Activated CD8-positive, alpha-beta memory T cell treated with anti-CD3 and anti-CD28 coated beads for 36 hours (primary cell): ENCODE data around the gene ABCD1. TPM values are rescaled to one million over a fixed set of nuclear protein-coding genes. Genes with fewer than 3 reads are reported as not detected.

Experiments
- CTCF ChIA-PET: fragments of 350-600 bp; sonication (Branson Sonifier 250); formaldehyde crosslinking; loops from one replicate; lab custom pipeline; 2021; ENCODE audit warnings: antibody characterized with exemption; lab: Charles Lee
- POLR2A ChIA-PET: fragments of 350-600 bp; sonication (Branson Sonifier 250); formaldehyde crosslinking; loops from one replicate; lab custom pipeline; 2021; ENCODE audit warnings: antibody characterized with exemption; lab: Charles Lee
- total RNA-seq, 2 experiments: library from RNA; stranded (reverse); gene quantifications; one replicate each; pipeline ENCODE4 v1.2.3, GENCODE V29; 2021

ABCD1 gene
- total RNA-seq, 2 experiments from 2014 or later: 3.5 to 4.4 TPM

DNA sequence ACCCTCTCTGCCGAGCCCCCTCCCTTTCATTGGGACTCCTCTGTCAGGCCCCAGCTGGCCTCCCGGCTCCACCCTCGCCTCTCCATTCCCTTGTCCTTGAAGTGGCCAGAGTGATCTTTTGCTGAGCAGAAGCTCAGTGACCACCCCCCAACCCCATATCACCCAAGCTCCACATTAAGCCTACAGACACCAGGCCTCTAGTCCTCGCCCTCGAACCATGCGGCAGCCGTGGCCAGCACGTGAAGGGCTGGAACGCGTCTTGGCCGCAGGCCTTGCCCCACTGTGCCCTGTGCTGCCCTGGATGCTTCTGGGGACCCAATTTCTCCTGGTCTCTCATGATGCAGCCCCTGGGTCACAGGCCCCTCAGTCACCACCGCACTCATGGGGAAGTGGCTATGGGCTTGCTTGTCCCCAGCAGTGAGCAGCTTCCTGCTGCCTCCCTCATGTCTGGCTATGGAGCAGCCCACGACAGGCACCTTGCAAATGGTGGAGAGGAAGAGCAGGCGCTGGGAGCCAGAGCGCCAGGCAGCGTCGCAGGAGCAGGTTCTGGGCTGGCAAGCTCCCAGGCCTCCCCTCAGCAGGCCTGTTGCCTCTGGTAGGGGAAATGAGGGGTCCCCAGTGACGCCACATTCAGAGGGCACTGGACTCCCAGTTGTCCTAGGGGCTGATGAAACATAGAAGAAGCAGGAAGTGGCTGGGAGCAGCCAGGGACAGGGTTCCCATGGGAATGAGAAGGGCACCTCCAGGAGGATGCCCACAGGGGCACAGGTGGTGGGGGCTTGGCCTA lies 55.4 kb downstream of the ABCD1 start:
- POLR2A ChIA-PET: no interaction called here

DNA sequence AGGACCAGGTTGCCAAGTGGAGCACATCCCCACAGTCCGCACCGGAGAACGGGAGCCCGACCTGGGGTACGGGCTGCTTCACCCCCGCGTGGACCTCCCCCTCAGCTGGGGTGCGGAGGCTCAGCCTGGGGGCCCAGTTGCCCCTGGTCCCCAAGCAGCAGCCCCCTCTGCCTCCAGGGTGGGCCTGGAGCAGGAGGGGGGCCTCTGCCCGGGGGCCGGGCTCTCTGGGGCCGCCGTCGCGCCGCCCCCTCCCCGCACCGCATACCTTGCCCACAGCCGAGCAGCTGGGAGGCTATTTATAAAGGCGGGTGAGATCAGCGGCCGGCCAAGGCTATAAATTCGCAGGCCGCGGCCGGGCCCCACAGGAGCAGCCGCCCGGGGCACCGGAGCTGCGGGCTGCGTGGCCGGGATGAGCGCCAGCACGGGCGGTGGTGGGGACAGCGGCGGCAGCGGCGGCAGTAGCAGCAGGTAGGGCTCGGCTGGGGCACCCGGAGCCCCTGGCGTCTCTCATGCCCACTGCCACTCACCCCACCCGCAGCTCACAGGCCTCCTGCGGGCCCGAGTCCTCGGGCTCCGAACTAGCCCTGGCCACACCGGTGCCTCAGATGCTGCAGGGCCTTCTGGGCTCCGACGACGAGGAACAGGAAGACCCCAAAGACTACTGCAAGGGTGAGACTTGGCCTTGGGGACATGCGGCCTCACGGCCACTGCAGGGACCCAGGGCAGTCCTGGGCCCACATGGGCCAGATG lies 56.2 kb downstream of the ABCD1 start, which contains the start of gene SRPK3:
Gene SRPK3 (plus strand): TSS at position 364 of the 750 bp plus-strand sequence. CDS start 46 bp downstream, at position 410.
- ChIA-PET CTCF (no interaction called here), POLR2A (no interaction called here)

More for the DNA sequence above, 55.4 kb downstream of the ABCD1 start:
- CTCF ChIA-PET: no interaction called here

DNA sequence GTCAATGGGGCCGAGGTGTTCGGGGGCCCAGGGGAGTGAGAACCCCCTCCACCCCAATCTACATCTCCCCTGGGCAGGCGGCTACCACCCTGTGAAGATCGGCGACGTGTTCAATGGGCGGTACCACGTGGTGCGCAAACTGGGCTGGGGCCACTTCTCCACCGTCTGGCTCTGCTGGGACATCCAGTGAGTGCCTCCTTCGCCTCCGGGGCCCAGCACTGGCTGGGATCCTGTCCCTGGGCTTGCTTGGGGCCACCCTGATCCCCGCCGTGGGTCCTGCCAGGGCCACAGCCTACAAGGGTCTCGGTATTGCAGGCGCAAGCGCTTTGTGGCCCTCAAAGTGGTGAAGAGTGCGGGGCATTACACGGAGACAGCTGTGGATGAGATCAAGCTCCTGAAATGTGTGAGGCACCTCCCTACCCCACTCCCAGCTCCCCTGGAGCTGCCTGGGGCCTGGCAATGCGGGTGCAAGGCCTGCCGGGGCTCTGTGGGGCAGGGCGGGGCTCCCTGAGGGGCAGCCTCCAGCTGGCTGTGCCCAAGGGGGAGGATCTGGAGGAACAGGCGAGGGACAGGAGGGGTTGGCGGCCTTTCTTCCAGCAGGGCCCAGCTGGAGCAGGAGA lies 56.9 kb downstream of the ABCD1 start:
- POLR2A ChIA-PET: no interaction called here
- CTCF ChIA-PET: no interaction called here

DNA sequence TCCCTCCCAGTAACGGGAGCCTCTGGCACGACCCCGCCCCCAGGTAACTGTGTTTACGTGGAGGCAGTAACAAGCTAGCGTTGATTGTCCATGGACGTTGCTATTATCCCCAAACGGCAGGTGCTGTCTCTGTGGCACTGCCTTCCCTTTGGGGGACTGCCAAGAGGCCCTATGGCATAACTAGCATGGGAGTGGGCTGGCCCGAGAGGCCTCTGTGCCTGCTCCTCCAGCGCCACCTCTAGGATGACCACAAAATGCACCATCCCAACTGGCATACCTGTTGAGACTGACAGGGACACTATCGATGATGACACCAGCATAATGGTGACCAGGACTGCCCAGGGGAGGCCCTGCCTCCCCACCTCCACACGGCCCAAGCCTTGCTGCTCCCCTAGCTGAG lies 57.7 kb downstream of the ABCD1 start:
- CTCF ChIA-PET: no interaction called here
- POLR2A ChIA-PET: no interaction called here

DNA sequence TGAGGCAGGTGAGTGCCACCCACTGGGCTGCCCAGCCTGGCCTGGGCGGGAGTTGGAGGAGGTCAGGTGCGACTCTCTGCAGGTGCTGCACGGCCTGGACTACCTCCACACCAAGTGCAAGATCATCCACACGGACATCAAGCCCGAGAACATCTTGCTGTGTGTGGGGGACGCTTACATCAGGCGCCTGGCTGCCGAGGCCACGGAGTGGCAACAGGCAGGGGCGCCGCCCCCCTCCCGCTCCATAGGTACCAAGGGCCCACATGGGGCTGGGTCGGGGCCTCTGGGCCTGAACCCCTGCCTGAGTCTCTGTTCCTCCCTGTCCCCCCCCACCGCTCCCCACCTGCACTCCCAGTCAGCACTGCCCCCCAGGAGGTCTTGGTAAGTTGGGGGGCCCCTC lies 58.2 kb downstream of the ABCD1 start:
- POLR2A ChIA-PET: no interaction called here
- CTCF ChIA-PET: no interaction called here

DNA sequence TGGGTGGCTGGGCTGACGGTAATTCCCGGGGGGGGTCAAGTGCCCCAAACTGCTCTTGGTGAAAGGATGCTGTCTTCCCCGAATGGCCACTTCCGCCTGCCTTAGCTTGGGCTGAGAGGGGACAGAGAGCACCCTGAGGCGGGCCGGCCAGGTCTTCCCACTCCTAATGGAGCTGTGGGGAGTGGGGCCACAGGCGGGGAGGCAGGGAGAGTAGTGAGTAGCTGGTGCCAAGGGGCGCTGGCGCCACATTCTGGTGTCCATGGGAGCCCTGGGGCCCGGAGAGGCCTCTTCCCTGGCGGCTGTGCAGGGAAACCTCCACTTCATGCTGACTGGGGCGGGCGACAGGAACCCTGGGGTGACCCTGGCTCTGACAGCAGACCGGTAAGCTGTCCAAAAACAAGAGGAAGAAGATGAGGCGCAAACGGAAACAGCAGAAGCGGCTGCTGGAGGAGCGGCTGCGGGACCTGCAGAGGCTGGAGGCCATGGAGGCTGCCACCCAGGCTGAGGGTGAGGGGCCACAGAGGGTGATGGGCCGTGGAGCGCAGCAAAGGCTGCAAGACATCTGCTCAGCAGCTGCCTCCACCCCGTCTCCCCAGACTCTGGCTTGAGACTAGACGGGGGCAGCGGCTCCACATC lies 58.8 kb downstream of the ABCD1 start:
- ChIA-PET CTCF (no interaction called here), POLR2A (no interaction called here)

DNA sequence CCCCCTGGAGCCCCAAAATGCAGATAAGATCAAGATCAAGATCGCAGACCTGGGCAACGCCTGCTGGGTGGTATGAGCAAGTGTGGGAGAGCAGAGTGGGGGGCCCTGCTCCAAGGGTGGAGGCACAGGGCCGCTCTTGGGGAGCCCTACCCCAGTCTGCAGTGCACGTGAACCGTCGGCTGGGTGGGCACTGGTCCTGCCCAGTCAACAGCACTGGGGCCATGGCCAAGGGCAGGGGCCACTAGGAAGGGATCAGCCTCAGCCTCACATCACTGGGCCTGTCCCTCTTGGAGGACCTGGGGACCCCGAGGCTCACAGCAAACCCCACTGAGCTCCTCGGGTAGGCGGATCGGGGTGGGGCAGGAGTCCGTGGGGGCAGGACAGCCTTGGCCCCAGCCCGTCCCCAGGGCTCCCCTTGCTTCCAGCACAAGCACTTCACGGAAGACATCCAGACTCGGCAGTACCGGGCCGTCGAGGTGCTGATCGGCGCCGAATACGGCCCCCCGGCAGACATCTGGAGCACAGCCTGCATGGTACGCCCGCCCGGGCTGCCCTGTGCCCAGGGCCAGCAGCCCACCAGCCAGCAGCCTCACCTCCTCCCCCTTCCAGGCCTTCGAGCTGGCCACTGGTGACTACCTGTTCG lies 59.8 kb downstream of the ABCD1 start:
- CTCF ChIA-PET: no interaction called here

DNA sequence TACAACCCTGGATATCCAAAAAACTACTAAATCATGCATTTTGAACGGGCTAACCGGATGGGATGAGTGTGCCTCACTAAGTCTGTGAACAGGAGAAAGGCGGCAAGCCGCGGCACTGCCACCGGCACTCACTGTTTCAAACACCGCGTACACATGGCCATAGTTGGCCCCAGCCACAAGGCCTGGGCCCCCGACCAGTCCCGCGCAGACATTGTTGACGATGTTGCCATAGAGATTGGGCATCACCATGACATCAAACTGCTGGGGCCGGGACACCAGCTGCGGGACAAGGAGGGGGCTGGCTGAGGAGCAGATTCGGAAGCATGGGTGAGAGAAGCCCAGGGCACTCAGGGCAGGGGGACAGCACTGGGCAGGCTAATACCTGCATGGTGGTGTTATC lies 62.0 kb downstream of the ABCD1 start:
- ChIA-PET CTCF (no interaction called here), POLR2A (no interaction called here)

More for the DNA sequence above, 59.8 kb downstream of the ABCD1 start:
- POLR2A ChIA-PET: no interaction called here

DNA sequence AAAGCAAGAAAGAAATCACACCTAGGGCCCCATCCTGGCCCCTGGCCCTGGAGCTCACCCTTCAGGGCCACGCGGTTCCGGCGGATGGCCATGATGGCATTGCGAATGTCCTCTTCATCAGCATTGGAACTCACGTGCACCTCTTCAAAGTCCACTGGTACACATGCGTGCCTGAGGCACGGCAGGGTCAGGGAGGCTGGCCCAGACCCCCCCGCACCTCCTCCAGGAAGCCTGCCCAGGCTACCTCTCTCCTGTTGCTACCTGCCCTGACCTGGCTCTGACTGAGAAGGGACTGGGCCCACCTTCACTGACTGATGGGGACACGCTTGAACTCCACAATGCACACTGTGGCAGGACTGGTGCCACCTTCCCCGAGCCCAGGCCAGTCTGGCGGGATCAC lies 65.0 kb downstream of the ABCD1 start:
- ChIA-PET POLR2A (no interaction called here), CTCF (no interaction called here)

DNA sequence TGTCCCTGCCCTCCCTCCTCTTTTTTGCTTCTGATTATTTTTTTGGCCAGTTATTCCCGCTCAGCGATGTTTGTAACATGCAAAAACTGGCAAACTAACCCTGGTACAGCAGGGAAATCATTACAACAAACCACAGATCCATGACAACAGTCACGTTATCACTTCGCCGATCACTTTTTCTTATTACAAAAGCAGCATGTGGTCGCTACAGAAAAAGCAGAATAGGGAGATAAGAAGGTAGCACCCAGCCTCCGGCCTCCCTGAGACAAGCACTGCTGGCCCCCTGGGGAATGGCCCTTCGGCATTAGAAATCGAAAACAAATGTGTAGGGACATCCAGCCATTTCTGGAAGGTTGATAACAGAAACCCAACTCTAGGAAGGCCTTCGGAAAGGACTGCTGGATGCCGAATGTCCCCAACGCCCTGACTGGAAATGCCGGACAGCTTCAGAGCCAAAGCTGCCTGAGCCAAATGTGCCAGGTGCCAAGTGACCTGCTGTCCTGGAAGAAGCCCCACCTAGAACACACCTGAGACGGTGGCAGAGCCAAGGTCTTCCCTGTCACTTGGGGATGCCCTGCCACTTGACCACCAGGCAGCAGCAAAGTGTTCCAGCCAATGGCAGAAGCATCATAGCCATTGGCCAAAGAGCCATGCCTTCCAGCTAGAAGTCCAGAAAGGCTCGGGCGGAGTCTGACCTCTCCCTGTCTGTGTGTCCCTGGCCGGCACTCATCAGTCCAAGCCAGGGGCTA lies 66.6 kb downstream of the ABCD1 start:
- ChIA-PET POLR2A (no interaction called here), CTCF (interaction anchor here (0.5 kb wide), 1 partner anchor 33 kb away, joined by 4 read pairs; no protein-coding TSS in a partner anchor)

DNA sequence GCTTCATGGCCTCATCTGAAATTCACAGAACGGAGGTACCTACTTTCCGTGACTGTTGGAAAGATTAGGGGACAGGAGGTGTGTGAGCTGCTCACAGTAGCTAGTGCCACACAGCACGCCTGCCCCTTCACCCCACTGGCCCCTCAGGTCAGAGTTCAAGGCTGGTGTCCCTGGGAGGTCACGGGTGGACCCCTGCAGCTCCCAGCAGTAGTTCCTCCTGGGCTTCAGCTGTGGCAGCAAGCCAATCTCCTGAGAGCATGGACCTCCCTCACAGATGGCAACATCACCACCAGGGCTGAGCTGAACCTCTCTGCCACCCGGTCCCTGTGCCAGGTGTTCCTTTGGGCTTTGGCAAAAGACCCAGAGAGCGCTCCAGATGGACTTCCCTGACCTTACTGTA lies 67.7 kb downstream of the ABCD1 start:
- POLR2A ChIA-PET: no interaction called here
- CTCF ChIA-PET: no interaction called here

DNA sequence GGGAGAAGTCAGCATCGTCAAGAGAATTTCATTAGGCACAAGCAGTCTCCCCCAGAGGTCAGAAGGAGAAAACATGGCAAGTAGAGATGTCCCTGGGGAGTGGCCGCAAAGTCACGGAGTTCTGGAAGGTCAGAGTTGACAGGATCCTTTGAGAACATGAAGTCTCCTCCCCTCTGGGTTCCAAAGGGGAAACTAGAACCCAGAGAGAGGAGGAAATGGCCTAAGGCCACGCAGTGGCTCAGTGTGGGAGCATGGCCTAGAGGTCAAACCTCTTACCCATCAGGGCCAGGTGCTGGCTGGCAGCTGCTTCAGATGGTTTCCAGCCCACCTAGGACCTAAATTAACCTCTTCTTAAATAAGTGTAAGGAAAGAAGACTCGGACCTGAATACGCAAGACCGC lies 68.6 kb downstream of the ABCD1 start:
- ChIA-PET POLR2A (no interaction called here), CTCF (interaction anchor here (0.6 kb wide), 1 partner anchor 322 kb away, joined by 3 read pairs; no protein-coding TSS in a partner anchor)

Other genes starting within 250 kb of the ABCD1 start
- gene BGN, start 229.9 kb upstream of the ABCD1 start, total RNA-seq: not detected
- not detected for gene ATP2B3, start 207.2 kb upstream of the ABCD1 start, total RNA-seq
- gene CCNQ, start 125.7 kb upstream of the ABCD1 start, total RNA-seq: 10 to 100 TPM; 28.0 to 31.7 TPM
- gene DUSP9, start 77.7 kb upstream of the ABCD1 start, total RNA-seq: under 1 TPM; 0.11 to 0.15 TPM
- gene PNCK, start 51.0 kb upstream of the ABCD1 start, total RNA-seq: not detected
- gene SLC6A8, start 36.9 kb upstream of the ABCD1 start, total RNA-seq: under 1 TPM; 0.63 to 0.80 TPM
- 100 to 1,000 TPM; 145 to 150 TPM for gene BCAP31, start 469 bp upstream of the ABCD1 start, total RNA-seq
- gene PLXNB3, start 39.4 kb downstream of the ABCD1 start, total RNA-seq: under 1 TPM; 0.48 to 0.63 TPM
- not detected for gene SRPK3, start 56.2 kb downstream of the ABCD1 start, total RNA-seq
- 10 to 100 TPM; 52.7 to 55.6 TPM for gene IDH3G, start 69.5 kb downstream of the ABCD1 start, total RNA-seq
- gene SSR4, start 69.8 kb downstream of the ABCD1 start, total RNA-seq: 100 to 1,000 TPM; 155 to 163 TPM
- gene PDZD4, start 105.7 kb downstream of the ABCD1 start, total RNA-seq: under 1 TPM; 0.94 to 0.99 TPM
- under 1 TPM; 0.19 to 0.31 TPM for gene L1CAM, start 161.3 kb downstream of the ABCD1 start, total RNA-seq
- gene AVPR2, start 179.8 kb downstream of the ABCD1 start, total RNA-seq: not detected
- gene ARHGAP4, start 201.4 kb downstream of the ABCD1 start, total RNA-seq: 100 to 1,000 TPM; 112 to 113 TPM
- 100 to 1,000 TPM; 166 to 167 TPM for gene NAA10, start 210.2 kb downstream of the ABCD1 start, total RNA-seq
- gene RENBP, start 219.8 kb downstream of the ABCD1 start, total RNA-seq: 1 to 10 TPM; 5.3 to 6.3 TPM
- gene HCFC1, start 247.0 kb downstream of the ABCD1 start, total RNA-seq: 100 to 1,000 TPM; 136 to 142 TPM
- gene TMEM187, start 247.9 kb downstream of the ABCD1 start, total RNA-seq: 1 to 10 TPM; 3.5 to 4.0 TPM